Dermis blood vessel endothelial cell (primary cell): ENCODE measurements around the gene ATP5F1D. TPM values are rescaled to one million over a fixed set of nuclear protein-coding genes. Genes with fewer than 3 reads are reported as not detected.

Experiments
- DNase-seq: peaks from one replicate; pipeline ENCODE4 v3.0.0; 2010
- total RNA-seq: library from RNA; depleted of rRNA; stranded (reverse); fragments of >200 nt; gene quantifications from 2 replicates; pipeline ENCODE4 v1.2.3, GENCODE V29; 2014

Gene ATP5F1D
- total RNA-seq, 1 donor from 2014 or later: 19.9 TPM

DNA sequence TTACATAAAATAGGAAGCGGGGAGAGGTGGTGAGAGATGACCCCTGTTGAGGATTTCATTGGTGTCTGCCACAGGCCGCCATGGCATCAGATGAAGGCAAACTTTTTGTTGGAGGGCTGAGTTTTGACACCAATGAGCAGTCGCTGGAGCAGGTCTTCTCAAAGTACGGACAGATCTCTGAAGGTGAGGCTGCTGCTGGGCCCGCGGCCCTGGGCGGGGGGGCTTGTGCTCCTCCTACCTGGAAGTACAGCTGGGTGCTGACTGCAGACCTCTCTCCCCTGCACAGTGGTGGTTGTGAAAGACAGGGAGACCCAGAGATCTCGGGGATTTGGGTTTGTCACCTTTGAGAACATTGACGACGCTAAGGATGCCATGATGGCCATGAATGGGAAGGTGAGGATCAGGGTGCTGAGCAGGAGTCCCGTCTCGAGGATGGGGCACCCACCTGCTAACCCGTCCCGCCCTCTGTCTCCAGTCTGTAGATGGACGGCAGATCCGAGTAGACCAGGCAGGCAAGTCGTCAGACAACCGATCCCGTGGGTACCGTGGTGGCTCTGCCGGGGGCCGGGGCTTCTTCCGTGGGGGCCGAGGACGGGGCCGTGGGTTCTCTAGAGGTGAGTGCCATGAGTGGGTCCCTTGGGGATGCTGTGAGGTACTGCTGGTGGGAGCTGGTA is 29.4 kb downstream of the ATP5F1D start:
- no peak for DNase-seq

DNA sequence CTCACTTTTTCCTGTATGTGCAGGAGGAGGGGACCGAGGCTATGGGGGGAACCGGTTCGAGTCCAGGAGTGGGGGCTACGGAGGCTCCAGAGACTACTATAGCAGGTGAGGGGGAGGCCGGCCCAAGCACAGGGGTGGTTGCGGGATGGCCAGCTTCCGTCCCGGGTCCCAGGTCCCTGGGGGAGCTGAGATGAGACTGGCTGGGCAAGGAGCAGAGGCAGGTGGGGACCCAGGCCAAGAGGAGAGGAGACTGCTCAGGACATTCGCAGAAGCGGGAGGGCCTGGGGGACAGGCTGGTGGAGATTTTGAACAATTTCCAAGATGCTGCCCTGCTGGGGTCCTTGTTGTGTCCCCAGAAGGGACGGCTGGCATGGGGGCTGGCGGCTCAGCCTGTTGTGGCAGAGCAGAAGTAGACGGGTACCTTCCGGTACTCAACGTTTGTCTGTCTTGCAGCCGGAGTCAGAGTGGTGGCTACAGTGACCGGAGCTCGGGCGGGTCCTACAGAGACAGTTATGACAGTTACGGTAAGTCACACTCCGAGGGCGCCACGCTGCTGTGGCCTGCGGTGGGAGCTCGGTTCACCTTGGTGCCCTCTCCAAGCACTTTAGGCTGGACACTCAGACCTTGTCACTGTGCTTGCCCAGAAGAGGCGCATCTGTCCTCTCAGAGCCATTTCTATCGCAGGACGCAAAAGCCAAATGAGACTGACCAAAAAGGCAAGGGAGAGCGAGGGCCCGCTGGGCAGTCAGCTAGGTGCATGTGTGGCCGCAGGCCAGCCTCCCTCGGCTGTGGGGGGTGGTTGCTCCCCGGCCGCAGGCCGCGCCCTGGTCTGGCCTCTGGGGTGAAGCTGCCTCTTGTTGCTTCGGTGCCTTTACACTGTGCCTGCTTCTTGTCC is 30.2 kb downstream of the ATP5F1D start:
- DNase-seq: no peak

DNA sequence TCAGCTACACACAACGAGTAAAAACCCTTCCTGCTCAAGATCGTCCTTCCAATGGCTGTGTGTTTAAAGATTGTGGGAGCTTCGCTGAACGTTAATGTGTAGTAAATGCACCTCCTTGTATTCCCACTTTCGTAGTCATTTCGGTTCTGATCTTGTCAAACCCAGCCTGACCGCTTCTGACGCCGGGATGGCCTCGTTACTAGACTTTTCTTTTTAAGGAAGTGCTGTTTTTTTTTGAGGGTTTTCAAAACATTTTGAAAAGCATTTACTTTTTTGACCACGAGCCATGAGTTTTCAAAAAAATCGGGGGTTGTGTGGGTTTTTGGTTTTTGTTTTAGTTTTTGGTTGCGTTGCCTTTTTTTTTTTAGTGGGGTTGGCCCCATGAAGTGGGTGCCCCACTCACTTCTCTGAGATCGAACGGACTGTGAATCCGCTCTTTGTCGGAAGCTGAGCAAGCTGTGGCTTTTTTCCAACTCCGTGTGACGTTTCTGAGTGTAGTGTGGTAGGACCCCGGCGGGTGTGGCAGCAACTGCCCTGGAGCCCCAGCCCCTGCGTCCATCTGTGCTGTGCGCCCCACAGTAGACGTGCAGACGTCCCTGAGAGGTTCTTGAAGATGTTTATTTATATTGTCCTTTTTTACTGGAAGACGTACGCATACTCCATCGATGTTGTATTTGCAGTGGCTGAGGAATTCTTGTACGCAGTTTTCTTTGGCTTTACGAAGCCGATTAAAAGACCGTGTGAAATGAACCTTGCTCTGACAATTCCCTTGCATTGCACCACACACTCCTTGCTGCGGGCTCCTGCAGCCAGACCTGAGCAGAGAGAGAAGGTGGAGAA is 31.1 kb downstream of the ATP5F1D start:
- no peak for DNase-seq

DNA sequence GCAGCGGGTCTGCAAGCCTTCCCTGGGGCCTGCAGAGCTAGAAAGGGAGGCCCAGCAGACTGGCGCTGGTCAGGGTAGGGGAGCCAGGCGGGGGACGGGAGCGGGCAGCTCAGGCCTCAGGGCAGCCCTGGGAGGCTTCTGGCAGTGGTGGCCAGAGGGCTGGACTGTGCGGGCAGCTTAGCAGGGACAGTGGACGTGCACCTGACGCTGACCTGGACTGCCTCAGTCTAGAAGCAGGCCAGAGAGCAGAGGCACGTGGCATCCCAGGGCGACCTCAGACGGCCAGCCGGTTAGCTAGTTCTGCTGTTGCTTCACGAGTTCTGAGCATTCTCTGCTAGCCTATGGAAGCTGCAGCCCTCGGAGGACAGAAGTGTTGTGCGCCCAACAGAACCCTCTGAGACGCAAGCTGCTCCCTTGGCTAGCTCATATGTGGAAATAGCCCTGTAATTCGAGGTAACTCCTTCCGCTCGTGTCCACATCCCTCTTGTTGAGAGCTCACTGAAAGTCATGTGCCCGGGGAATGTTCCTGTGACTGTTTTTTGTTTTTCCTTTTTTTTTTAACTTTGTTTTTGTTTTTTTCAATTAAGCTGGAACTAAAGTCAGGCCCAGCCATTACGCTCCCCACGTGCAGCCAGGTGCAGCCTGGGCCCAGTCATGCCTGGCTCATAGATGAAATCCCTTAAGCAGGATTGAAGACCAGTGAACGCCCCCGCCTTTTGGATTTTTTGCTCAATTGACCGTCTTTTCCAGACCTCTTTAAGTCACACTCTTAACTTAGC is 31.9 kb downstream of the ATP5F1D start:
- DNase-seq: no peak

DNA sequence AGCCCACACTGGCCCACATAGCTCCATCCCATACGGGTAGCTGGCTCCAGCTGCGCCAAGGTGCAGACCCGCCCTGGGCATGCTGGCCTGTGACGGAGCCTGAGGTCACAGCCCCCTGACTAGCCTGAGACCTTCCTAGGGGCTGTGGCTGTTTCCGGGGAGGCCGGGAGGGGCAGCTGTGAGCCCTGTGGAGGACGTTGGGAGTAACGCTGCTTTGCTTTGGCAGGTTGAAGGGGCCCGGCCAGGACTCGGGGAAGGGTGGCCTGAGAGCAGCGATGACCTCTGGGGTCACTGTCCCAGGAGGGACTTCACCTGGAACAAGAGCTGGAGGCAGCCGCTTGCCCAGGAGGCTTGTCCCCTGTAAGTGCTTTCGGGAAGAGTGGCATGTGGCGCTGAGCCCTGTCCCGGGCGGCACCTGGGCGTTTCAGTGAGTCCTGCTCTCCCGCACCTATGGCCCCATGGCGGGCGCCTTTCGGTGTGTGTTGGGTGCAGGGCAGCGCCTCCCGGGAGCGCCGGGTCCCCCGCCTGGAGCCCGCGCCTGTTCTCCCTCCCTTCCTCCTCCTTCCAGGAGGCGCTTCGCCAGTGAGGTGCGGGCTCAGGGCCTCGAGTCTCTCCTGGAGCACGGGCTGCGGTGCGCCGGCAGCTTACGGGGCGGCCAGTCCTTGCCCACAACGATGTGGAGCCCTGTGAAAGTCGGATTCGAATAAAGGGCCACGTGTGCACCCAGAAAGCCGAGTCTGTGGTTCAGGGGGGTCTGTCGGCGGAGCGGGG is 32.7 kb downstream of the ATP5F1D start:
- DNase-seq: no peak

DNA sequence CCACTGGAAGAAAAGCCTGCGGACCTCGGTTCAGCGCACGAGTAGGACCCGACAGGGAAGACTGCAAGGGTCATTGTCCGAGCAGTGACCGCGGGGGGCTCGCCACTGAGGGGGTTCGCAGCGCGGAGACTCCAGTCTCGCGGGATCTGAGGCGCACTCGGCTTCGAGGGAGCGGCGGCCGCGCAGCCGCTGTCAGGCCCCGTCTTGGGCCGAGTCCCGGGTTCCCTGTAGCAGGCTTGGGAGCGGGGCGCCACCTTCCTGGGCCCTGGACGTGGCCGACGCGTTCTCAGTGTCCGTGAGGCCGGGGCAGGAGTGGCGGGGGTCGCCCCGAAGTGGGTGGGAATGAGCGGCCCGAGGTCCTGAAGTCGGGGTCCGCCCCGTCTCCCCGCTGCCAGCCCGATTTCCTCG is 33.3 kb downstream of the ATP5F1D start:
- no peak for DNase-seq

DNA sequence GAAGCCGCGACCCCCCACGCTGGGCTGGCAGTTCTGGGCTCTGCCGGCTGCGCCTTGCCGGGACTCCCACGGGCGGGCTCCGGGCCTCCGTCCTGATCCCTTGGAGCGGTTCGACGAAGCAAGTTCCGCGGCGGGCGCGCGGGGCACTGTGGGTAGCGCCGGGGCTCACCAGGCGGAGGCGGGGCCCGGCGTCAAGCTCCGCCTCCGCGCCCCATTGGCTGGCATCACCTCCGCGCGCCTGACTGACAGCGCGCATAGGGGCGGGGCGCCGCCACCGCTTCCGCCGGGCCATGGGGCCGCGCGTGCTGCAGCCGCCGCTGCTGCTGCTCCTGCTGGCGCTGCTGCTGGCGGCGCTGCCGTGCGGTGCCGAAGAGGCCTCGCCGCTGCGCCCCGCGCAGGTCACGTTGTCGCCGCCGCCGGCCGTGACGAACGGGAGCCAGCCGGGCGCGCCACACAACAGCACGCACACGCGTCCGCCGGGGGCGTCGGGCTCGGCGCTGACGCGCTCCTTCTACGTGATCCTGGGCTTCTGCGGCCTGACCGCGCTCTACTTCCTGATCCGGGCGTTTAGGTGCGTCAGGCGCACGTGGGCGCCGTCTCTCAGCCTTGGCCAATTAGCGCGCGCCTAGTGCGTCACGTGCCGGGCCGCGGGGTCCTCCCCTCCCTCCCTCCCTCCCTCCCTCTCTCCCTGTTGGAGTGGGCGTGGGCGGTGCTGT is 33.9 kb downstream of the ATP5F1D start, which contains the start of gene FAM174C:
Gene FAM174C, plus strand, starts transcription at position 271 of the 716 bp plus-strand sequence. Its CDS starts 20 bp downstream, at position 291.
- DNase-seq: peak; percentile 98

DNA sequence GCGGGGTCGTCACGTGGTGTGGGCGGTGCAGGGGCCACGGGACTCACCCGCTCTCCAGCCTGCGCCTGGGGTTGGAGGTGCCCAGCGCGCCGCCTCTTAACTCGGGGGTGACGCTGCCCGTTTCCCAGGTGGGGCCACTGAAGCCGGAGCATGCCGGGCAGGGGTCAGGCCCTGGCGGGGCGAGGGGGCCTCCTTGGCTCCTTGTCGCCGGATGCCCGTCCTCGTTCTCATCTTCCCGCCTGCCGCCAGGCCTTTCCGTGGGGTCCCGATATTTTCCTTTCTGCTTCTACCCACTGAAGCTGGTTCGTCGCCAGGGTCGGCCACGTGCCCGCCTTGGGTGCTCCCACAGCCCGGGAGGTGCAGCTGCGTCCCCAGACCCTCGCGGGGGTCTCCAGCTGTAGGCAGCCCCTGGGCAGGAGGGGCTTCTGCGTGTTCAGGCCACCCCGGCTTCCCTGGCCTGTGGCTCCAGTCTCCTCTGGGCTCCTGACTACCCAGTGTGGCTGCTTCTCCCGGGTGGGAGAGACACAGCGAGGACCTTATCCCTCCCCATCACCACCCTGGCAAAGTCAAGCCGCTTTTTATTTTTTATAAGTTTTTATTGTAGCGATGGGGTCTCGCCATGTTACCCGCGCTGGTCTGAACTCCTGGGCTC is 34.6 kb downstream of the ATP5F1D start:
- no peak for DNase-seq

DNA sequence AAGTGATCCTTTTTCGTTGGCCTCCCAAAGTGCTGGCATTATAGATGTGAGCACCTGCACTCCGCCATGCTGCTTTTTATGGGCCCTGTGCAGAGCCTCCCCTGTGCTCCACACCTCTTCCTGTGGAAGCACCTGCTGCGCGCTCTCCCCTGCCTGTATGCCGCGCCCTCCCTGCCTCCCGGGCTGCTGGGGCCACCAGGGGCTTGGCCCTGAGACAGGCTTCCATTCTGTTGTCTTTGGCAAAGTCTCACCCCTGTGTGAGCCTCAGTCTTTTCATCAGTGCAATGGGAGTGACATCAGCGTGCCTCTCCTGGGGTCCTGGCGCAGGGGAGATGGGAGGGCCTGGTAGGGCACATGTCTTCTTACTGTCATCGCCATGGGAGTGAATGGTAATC is 35.1 kb downstream of the ATP5F1D start:
- no peak for DNase-seq

DNA sequence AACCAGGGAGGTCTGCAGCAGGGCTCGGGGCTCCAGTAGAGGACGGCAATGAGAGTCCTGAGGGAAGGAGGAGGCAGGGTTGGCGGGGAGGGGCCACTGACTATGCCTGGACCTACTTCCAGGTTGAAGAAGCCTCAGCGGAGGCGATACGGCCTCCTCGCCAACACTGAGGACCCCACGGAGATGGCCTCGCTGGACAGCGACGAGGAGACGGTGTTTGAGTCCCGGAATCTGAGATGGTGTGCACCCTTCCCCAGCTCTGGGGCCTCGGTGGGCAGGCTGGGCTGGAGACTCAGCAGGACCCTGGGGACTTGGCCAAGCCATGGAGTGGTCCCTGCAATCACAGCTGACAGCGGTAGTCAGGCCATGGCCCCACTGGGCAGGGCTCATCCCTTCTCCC is 35.5 kb downstream of the ATP5F1D start:
- DNase-seq: no peak

DNA sequence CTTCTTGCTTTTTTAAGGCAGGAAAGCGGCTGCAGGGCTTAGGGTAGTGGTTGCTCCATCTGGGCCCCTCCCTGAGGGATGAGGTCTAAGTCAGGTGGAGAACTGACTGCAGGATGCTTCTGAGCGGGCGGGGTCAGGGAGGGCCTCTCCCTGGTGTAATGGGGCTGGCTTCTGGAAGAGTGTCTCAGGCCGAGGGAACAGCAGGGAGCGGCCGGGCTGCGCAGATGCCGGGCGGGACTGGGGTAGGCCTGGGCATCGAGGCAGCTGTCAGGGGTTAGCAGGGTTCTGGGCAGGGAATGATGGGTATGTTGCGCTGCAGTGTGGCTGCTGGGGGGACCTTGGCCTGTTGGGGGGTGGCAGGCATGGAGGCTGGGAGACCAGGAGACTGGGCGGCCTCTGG is 36.5 kb downstream of the ATP5F1D start:
- no peak for DNase-seq

DNA sequence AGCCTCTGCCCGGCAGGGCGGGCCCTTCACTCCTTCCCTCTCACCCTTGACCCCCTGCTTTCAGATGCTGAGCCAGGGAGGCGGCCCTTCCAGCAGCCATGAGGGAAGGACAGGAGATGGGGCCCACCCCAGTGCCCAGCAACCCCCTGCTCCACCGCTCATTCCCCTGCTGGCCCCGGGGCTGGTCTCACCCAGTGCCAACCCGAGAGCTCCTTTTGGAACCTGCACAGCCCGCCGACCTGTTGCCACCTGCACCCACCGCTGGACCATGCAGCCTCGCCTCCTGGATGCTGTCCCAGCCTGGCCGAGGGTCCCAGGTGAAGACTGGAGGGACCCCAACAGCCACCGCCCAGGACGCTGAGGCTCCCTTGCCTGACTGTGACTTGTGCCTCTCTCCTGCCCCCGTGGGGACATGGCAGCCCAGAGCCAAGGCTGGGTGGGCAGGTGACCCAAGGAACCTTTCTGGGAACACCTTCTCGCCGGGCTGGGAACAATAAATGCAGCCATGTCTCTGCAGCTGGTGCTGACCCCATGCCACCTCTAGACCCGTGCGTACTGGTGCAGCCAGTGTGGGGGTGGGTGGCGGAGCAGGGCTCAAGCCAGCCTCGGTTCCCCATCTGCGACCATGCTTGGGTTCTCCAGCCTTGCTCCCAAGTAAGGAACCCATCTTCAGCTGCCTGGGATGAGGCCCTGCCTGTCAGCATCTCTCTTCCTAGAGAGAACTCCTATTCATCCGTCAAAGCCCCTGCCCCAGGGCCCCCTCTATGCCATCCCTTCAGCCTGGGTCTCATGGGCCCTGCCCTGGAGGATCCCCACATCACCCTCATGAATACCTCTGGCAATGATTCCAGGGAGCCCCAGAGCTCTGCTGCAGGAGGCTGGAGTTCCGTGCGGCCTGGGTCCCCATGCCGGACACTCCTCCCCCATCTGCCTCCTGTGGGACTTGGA is 37.4 kb downstream of the ATP5F1D start:
- no peak for DNase-seq

DNA sequence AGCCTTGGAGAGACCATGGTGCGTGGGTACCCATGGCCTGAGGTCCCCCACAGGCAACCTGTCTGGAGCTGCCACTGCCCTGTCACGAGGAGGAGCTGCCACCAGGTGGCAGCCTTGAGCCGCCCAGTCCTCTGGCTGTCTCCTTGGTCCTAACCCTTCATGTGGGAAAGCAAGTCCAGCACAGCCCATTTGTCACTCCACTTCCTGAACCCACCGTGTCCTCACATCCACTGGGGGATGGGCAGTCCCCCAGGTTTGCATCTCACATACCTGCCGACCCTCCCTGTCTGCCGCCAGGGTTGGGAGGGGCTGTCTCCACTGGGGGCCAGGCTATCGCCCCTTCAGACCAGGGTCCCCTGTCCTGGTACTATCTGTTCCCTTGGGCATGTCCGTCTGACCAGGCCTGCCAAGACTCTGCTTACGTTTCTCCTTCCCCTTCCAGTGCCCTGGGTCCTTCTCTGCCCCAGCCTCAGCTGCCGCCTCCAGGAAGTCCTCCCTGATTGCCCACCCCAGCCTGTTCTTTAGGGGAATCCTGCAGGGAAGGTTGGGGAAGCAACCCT is 38.3 kb downstream of the ATP5F1D start:
- DNase-seq: peak; percentile 92

DNA sequence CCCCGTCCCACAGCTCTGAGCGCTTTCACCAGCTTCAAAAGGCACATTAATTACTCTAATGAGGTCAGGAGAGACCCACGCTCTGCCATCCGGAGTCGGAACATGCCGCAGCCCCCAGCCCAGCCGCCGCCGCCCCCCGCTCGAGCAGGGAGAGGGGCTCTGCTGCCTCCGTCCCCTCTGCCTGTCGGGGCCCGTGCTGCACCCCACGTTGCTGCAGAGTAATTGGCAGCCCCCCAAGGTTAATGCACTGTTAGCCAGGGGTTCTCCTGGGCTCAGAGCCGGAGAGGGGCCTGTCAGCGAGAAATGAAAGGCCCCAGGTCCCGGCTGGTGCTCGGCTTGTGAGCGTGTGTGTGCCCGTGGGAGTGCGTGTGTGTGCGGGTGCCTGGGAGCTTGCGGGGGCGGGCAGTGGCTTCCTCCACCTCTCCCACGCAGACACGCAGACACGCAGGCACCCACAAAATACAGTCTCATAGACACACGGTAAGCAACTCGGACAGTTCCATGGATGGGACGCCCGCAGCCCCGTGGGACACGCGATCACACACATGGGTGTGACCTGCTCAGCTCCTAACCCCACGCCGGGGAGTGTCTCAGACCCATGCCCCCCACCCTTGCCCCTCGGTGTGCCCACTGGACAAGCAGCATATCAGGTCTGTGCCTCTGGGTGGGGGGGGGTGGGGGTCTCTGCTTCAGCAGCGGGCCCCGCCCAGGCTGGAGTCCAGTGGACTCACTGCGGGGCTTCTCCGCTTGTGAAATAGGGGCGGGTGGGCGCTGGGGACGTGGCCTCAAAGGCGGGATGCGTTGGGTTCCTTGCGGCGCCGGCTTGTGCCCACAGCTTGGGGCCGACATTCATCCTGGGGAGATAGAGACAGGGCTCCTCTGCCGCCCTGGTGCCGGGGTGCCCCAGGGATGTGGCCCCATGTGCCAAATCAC is 39.4 kb downstream of the ATP5F1D start:
- no peak for DNase-seq

DNA sequence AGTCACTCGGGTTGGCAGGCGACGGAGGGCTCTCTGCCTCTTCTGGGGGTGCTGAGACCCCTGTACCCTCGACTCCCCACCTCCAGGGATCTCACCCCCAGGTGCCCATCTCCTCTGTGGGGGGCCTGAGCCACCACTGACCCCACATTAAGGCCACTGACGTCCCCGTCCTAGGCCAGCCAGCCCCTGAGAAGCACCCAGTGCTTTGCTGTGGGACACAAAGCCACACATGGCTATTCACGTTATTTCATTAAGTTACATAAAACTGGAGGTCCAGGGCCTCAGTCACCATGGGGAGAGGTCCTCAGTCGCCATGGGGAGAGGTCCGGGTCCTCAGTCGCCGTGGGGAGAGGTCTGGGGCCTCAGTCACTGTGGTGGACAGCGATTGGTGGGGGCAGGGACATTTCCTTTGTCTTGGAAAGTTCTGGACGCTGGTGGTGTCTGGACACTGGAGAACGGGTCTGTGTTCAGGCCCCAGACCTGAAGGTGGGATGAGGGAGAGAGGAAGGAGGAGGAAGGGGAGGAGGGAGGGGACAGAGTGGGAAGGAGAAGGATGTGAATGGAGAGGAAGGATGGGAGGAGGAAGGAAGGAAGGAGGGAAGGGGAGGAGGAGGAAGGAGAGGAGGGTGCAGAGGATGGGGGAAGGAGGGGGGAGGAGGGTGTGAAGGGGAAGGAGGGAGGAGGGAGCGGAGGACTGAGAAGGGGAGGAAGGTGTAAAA is 40.2 kb downstream of the ATP5F1D start:
- DNase-seq: no peak

DNA sequence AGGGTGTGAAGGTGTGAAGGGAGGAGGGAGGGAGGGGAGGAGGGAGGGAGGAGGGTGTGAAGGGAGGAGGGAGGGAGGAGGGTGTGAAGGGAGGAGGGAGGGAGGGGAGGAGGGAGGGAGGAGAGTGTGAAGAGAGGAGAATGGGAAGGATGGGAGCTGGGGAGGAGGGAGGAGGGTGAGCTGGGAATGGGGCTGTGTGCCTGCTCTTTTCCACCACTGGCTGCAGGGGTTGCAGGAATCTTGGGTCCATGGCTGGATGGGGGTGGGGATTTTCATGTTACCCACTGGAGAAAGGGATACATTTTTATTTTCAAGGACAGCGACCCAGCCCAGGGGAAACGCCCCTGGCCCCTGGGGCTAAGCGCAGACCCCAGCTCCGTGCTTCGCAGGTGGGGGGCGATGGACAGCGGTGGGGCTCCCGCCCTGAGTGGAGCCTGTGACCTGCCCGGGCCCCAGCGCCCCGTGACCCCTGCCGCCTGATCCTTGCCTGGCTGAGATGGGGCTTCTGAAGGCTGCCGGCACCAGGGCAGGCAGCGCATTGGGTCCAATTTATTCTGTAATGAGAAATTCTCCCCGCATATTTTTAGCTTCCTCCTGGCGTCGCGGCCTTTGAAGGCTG is 41.1 kb downstream of the ATP5F1D start:
- DNase-seq: no peak
